BLaER1 (cell line): ENCODE data around the gene ITIH6.
"Not testable (repeated sequence)": the region's sequence is repeated elsewhere in the genome, so short reads cannot be mapped to it uniquely, and the experiment has no call there.

Source experiments
- H3K27ac ChIP-seq: shearing (Covaris generic); formaldehyde crosslinking; 2 replicates; pipeline ENCODE4 v1.8.1; 2022
- H3K27me3 ChIP-seq: shearing (Covaris generic); formaldehyde crosslinking; 2 replicates; pipeline ENCODE4 v1.8.1; 2022
- H3K36me3 ChIP-seq: shearing (Covaris generic); formaldehyde crosslinking; 2 replicates; pipeline ENCODE4 v1.8.1; 2022
- H3K4me1 ChIP-seq: shearing (Covaris generic); formaldehyde crosslinking; 2 replicates; pipeline ENCODE4 v1.8.1; 2022
- H3K4me2 ChIP-seq: shearing (Covaris generic); formaldehyde crosslinking; 2 replicates; pipeline ENCODE4 v1.8.1; 2022
- H3K4me3 ChIP-seq: shearing (Covaris generic); formaldehyde crosslinking; 2 replicates; pipeline ENCODE4 v1.8.1; 2022
- H3K9ac ChIP-seq: shearing (Covaris generic); formaldehyde crosslinking; 2 replicates; pipeline ENCODE4 v1.8.1; 2022
- H3K9me3 ChIP-seq: shearing (Covaris generic); formaldehyde crosslinking; 2 replicates; pipeline ENCODE4 v1.8.1; 2022
- H4K20me1 ChIP-seq: shearing (Covaris generic); formaldehyde crosslinking; 2 replicates; pipeline ENCODE4 v1.8.1; 2022
- Cebpa-rat ChIP-seq: shearing (Covaris generic); IDR thresholded peaks from 2 replicates; pipeline ENCODE4 v1.8.1; 2022

Gene ITIH6, protein sequence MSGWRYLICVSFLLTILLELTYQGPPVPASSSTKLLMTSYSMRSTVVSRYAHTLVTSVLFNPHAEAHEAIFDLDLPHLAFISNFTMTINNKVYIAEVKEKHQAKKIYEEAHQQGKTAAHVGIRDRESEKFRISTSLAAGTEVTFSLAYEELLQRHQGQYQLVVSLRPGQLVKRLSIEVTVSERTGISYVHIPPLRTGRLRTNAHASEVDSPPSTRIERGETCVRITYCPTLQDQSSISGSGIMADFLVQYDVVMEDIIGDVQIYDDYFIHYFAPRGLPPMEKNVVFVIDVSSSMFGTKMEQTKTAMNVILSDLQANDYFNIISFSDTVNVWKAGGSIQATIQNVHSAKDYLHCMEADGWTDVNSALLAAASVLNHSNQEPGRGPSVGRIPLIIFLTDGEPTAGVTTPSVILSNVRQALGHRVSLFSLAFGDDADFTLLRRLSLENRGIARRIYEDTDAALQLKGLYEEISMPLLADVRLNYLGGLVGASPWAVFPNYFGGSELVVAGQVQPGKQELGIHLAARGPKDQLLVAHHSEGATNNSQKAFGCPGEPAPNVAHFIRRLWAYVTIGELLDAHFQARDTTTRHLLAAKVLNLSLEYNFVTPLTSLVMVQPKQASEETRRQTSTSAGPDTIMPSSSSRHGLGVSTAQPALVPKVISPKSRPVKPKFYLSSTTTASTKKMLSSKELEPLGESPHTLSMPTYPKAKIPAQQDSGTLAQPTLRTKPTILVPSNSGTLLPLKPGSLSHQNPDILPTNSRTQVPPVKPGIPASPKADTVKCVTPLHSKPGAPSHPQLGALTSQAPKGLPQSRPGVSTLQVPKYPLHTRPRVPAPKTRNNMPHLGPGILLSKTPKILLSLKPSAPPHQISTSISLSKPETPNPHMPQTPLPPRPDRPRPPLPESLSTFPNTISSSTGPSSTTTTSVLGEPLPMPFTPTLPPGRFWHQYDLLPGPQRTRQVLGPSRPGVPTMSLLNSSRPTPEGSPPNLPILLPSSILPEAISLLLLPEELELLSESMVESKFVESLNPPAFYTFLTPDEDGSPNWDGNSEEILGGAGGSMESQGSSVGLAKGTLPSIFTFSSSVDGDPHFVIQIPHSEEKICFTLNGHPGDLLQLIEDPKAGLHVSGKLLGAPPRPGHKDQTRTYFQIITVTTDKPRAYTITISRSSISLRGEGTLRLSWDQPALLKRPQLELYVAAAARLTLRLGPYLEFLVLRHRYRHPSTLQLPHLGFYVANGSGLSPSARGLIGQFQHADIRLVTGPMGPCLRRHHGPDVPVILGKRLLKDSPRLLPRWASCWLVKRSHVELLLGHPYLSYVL

DNA sequence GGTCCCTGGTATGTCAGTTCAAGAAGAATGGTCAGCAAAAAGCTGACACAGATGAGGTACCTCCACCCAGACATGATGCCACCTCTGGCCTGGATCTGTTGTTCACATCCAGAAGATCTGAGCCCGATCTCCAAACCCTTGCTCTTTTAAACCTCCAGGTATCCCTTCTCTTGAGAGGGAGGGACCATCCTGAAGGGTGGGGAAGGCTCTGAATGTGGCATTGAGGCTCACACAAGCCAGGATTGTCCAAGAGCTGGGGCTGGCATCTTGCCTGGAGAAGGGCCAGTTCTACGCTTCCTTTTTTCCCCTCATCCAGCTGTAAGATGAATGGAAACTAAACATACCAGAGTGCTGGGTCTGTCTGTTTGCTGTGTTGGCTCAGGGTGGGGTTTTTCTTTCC lies at the start of gene ITIH6:
Gene ITIH6 (minus strand): TSS at position 119 of the 400 bp plus-strand sequence. CDS start 45 bp downstream, at position 74.
- Histone ChIP-seq H3K4me3 (no peak within 1 kb of the TSS), H3K36me3 (no peaks in the 10 kb centered on the region), H4K20me1 (no peaks in the 10 kb centered on the region; the same call in 1 of the 2 replicates), H3K27ac (no peak within 1 kb of the TSS), H3K9me3 (no peaks in the 10 kb centered on the region), H3K27me3 (peaks cover 85% of the 10 kb centered on the region), H3K4me1 (no peaks in the 10 kb centered on the region), H3K4me2 (no peak within 1 kb of the TSS), H3K9ac (no peak within 1 kb of the TSS)
- TF ChIP-seq Cebpa-rat = no peak

- not testable (repeated sequence) for H4K20me1 ChIP-seq, H3K9me3 ChIP-seq, H3K4me1 ChIP-seq, H3K36me3 ChIP-seq, H3K4me3 ChIP-seq, H3K9ac ChIP-seq, H3K4me2 ChIP-seq, H3K27ac ChIP-seq
- H3K27me3 ChIP-seq = peaks cover 33% of the 10 kb centered on the region
Measured at GRCh38 chrX:54847700-54848099, 49.6 kb upstream of the ITIH6 start.

DNA sequence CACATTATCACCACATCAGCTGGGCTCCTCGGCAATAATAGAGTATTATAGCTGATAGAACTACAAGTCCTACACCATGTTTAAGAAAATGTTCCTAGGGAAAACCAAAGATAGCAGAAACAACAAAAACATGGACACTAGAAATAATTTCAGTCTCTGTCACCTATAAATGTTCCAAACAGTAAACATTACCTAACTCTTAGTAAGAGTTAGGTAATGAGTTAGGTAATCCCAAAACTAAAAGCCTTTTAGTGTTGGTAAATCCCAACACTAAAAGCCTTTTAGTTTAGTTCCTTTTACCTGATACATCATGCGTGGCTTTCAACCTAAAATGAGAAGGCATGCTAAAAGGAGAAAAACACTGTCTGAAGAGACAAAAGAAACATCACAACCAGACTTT lies 45.0 kb upstream of the ITIH6 start:
- Histone ChIP-seq H3K4me3 (no peak overlapping the region), H3K27ac (no peak overlapping the region), H3K4me1 (no peaks in the 10 kb centered on the region), H4K20me1 (no peaks in the 10 kb centered on the region), H3K4me2 (no peak overlapping the region), H3K27me3 (peaks cover 43% of the 10 kb centered on the region), H3K9ac (no peak overlapping the region), H3K9me3 (peaks cover 4% of the 10 kb centered on the region; the same call in 1 of the 2 replicates), H3K36me3 (no peaks in the 10 kb centered on the region)
- no peak for TF ChIP-seq Cebpa-rat

DNA sequence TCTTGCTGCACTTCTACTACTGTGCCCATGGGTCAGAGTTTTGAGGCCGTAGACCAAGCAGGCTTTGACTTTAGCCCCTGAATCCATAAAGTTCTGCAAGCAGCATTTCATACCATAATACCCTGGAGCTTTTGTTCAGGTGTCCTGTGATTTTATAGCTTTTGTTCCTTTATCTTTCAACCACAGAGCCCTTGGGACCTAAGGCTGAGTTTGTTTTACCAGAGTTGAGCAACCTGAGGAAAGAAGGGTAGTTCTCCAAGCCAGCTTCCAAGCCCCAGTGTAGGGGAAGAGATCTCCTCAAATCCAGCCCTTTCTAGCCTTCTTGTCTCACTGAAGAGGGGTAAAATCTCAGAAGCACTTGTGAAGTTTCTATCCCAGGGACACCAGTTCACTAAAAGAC lies 44.6 kb upstream of the ITIH6 start:
- peaks cover 4% of the 10 kb centered on the region; the same call in 1 of the 2 replicates for H3K9me3 ChIP-seq
- H3K4me2 ChIP-seq = no peak overlapping the region
- no peak overlapping the region for H3K9ac ChIP-seq
- no peak overlapping the region for H3K4me3 ChIP-seq
- H3K27me3 ChIP-seq = peaks cover 43% of the 10 kb centered on the region
- no peaks in the 10 kb centered on the region for H4K20me1 ChIP-seq
- no peaks in the 10 kb centered on the region for H3K36me3 ChIP-seq
- no peaks in the 10 kb centered on the region for H3K4me1 ChIP-seq
- no peak for TF ChIP-seq Cebpa-rat
- H3K27ac ChIP-seq = no peak overlapping the region

GRCh38 chrX:54841184-54841874 lies 43.3 kb upstream of the ITIH6 start:
- not testable (repeated sequence) for H3K9ac ChIP-seq, H3K9me3 ChIP-seq, H3K36me3 ChIP-seq, H3K4me1 ChIP-seq, H3K4me3 ChIP-seq, H4K20me1 ChIP-seq, H3K27ac ChIP-seq, H3K4me2 ChIP-seq
- H3K27me3 ChIP-seq = peaks cover 55% of the 10 kb centered on the region

- Histone ChIP-seq H3K9me3 (peaks cover 4% of the 10 kb centered on the region), H3K27ac (no peak overlapping the region), H3K9ac (no peak overlapping the region), H3K27me3 (peaks cover 65% of the 10 kb centered on the region), H3K4me3 (no peak overlapping the region), H3K36me3 (no peaks in the 10 kb centered on the region), H4K20me1 (no peaks in the 10 kb centered on the region), H3K4me2 (no peak overlapping the region), H3K4me1 (no peaks in the 10 kb centered on the region)
- TF ChIP-seq Cebpa-rat = no peak
Measured at GRCh38 chrX:54838583-54838982, 40.5 kb upstream of the ITIH6 start.

DNA sequence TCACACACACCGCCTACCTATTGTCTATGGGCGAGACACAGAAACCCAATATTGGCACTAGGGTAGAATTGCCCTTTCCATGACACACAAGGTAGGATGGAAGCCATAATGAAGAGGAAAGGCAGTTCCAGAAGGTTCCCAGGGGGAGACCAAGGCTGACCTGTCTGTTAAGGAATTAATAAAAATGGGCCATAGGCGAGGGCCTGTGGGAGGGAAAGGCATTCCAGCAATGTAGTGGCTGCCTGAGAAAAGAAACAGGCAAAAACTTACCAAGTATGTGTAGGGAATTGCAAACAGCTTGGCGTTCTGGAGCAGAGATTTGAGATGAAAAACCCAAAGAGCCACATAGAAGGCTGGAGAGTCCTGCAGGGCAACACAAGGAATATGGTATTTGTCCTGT lies 28.5 kb upstream of the ITIH6 start:
- H3K4me3 ChIP-seq = no peak overlapping the region
- H3K27me3 ChIP-seq = peaks cover 24% of the 10 kb centered on the region; the same call in 1 of the 2 replicates
- H3K9me3 ChIP-seq = peaks cover 6% of the 10 kb centered on the region; the same call in 1 of the 2 replicates
- H3K4me2 ChIP-seq = no peak overlapping the region
- no peaks in the 10 kb centered on the region for H3K4me1 ChIP-seq
- no peak for TF ChIP-seq Cebpa-rat
- H3K9ac ChIP-seq = no peak overlapping the region
- no peaks in the 10 kb centered on the region for H4K20me1 ChIP-seq
- no peak overlapping the region for H3K27ac ChIP-seq
- no peaks in the 10 kb centered on the region for H3K36me3 ChIP-seq

- Histone ChIP-seq H3K27me3 (0 out of 2 replicates have a peak, but pooled peaks cover 19% of the 10 kb centered on the region), H3K9me3 (peaks cover 6% of the 10 kb centered on the region; the same call in 1 of the 2 replicates), H3K4me3 (no peak overlapping the region), H3K4me1 (no peaks in the 10 kb centered on the region), H4K20me1 (no peaks in the 10 kb centered on the region), H3K27ac (no peak overlapping the region), H3K36me3 (no peaks in the 10 kb centered on the region), H3K4me2 (no peak overlapping the region), H3K9ac (no peak overlapping the region)
- no peak for TF ChIP-seq Cebpa-rat
Measured at GRCh38 chrX:54825716-54826438, 27.8 kb upstream of the ITIH6 start.
